GM19328 (cell line): Measurements from ENCODE around the gene TFR2.

Experiments used
- ATAC-seq: cut with Tn5 transposase; IDR thresholded peaks from one replicate; pipeline ENCODE4 v1.9.1; 2021; ENCODE audit warnings: mild to moderate bottlenecking, moderate library complexity; ENCODE audit not compliant: unreplicated experiment

Gene TFR2

DNA sequence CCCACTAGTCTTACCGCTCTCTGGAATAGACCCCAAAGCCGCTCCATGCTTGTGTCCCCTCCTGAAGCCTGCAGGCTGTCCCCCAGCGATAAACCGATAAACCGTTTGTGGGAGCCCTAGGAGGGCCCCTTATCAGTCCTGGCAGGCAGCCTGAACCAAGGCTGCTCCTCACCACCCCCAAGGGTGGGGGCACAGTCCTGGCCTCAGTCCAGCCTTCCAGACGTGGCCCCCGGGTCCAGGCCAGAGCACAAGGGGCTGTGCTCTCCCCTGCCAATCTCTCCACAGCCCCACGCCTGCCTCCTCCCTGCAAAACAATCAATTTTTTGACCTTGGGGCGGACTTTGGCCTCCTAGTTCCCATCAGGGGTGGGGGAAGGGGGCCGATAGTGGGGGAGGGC is at the start of gene TFR2:
TSS of gene TFR2 (minus strand) at position 90 of the 397 bp plus-strand sequence. CDS start at position 47, 43 bp downstream.
- ATAC-seq, result no peak

DNA sequence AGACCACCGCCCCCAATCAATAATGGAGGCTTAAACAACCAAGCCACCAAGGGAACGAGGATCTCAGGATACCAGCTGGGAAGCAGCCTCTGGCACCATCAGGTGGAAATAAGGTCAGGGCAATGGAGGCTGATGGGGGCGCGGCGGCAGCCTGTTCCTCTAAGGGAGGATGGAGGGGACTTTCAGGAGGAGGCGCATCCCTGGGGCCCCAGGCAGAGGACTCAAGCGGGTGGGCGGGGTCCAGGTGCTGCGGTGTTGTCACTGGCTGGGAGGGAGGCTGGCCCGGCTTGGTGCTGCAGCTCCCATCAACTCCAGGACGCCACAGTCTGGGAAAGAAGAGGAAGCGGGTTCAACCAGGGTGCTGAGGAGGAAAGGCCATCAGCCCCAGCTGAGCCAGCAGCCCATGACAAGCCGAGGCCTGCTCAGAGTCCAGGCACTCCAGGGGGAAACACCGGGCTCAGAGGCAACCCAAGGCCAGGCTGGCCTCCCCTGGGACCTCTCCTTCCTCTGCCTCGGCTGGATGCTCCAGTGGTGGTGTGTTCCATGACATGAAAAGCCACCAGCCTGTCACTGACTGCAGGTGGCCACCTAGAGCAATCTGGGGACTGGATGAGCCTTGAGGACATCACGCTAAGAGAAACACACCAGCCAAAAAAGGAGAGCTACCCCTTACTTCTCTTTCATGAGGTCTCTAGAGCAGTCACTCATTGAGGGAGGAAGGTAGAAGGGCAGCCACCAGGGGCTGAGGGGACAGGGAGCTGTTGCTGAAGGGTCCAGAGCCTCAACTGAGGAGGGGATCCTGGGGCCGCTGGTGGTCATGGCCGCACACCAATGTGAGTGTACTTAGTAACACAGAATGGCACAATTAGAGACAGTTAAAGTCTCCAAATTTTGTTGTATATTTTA is 48.1 kb upstream of the TFR2 start:
- ATAC-seq, result no peak

DNA sequence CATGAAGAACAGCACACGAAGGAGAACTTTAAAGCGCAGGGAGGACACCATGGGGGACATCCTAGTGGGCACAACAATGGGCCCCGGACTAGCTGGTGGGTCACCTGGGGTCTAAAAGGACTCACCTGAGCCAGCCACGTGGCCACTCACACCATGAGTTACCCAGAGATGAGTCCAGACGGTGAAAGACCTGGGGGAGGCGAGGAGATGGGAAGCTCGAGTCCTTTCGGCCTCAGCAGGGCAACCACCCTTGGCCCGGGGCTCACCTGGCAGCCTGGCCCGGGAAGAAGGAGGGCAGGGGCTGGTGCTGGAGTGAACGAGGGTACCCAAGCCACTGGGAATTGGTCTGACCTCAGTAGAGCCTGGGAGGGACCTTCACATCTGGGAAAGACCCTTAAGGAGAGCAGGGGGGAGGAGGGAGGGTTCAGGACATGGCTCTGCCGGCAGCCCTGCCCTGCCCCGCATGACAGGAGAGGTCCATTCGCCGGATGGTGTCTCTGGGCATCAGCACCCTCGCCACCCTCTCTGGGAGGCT is 47.0 kb upstream of the TFR2 start:
- no peak for ATAC-seq

DNA sequence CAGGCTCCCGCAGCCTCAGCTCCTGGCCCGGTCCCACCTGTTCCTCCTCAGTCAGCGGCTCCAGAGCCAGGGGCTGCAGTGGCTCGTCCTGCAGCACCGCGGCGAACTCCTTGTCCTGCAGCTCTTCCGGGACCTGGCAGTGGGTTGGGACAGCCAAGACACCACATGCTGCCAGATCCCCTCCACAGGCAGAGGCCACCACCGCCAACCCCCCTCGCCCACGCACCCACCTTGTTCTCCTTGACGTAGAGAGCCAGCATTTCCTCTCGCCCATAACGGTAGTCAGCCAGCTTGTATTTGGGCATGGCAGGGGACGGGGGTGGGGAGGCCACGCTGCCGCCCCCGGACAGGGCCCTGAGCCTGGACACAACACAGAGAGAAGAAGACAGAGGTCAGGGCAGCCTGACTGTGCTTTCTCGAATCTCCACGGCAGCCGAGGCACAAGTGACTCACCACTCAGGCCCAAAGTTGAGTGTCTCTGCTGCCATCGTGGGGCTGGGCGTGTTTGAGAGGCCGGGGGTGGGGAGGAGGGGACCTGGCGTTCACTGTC is 46.5 kb upstream of the TFR2 start:
- ATAC-seq, result no peak

DNA sequence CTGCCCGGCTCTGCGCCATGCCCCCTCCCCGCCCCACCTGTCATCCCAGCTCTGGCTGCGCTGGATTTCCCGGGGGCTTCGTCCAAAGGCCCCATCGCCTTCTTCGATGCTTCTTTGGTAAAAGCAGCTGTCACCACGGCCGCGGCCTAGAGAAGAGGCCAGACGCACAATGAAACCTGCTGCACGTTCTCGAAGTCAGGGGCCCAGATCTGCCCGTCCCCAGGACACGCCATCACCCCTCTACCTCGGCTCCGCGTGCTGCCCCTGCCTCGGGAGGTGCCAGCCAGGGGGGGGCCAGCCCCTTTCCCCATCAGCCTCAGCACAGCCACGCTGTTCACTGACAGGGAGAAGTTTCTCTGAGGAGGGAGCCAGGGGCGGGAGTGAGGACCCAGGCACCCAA is 45.9 kb upstream of the TFR2 start:
- no peak for ATAC-seq

DNA sequence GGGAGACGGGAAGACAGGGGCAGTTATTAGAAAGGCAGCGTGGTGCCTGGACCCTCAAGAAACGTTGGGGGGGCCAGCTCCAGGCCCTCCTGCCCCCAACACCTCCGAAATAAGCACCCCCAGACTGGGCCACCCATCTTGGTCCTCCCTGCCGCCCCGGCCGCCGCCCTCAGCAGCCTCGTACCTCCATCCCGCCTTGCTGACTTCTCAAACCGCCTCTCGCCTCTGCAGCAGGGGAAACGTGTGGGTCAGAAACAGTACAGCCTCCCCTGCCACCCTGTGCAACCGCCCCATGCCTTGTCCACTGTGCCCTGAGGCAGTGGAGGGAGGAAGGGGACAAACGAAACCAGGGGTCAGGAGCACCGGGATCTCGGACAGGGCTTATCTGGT is 45.5 kb upstream of the TFR2 start:
- ATAC-seq, result no peak

DNA sequence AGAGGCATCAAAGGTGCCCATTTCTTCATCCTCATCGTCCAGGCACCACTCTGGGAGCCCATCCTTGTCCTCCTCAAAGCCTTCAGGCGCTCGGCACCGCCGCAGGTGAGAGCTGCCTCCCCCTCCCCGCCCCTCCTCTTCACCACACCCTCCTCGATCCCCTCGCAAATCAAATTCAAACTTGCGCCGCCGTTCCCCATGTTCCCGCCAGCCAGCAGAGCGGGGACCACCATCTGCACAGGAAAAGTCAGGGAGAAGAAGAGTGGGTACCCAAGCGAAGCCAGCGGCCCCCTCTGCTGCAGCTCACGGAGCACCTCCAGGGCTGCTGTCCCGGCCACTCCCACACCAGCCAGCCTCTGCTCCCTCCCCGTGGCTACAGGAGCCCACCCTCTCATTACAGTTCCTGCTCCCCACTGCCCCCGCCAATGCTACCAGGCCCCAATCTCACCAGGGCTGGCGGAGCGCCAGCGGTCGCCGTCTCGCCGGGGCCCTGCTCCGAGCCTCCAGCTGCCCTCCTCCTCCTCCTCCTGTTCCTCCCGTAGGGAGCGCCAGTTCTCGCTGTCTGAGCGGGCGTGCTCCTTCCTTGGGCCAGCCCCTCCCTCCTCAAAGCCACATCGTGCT is 45.0 kb upstream of the TFR2 start:
- no peak for ATAC-seq

DNA sequence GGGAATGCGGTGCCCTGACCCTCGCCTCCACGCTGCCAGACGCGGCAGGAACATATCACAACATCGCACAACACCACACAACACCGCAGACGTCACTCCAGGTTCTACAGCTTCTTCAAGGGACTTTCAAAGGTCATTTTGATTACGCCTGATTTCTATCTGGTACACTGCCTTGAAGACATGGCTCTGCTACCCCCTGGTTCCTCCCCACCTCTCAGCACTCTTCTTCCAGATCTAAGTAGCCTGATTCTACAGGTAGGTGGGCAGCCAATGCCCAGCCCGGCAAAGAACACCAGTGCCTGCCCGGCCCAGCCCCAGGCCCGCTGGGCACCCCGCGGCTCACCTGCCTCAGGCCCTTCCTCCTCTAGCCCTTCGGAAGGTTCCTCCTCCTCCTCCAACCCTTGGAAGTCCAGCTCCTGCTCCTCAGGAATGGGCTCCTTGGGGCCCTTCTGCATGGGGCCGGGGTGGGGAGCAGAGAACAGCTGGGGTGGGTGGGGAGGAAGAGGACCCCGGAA is 44.3 kb upstream of the TFR2 start:
- no peak for ATAC-seq

DNA sequence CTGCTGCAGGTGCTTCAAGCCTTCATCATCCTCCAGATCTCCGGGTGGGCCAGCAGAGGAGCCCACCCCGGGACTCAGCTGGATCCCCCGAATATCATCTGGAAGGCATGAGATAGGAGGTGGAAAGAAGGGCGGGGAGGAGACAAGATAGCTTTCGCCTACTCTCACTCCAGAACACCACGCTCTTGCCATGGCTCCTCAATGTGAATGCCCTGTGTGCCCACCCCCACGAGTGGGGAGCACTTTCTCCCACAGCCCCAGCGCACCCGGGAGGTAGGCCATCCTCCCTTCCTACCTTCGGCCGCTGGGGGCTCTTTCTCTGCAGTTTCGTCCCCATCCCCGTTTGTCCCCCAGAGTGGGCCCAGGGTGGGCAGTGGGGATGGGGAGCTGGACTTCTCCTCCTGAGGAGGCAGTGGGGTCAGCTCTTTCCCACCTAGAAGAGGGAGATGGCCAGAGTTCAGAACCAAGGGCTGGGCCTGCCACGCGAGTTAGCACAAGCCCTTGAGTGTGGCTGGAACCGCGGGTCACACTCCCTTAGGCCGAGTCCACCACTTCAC is 43.8 kb upstream of the TFR2 start:
- ATAC-seq, result no peak

DNA sequence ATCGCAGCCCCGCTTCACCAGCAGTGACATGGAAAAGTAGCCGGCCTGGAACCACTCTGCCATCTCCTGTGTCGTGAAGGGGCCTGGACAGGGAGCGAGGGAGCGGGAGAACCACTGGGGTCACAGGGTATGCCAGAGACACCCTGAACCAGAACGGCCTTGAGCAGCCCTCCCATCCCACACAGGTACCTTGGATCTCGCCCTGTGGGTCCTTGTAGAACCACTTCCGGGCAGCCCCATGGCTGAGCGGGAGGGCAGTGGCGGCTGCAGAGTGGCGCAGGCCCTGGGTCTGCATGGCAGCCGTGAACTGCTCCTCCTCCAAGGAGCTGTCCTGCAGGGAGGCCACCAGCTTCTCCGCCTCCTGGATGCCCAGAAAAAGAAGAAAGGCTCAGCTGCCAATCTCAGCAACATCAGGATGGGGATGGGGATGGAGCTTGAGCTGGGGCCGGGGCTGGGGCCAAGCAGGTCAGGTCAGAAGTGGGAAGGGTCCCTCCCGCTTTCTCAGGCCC is 43.2 kb upstream of the TFR2 start:
- ATAC-seq, result no peak

DNA sequence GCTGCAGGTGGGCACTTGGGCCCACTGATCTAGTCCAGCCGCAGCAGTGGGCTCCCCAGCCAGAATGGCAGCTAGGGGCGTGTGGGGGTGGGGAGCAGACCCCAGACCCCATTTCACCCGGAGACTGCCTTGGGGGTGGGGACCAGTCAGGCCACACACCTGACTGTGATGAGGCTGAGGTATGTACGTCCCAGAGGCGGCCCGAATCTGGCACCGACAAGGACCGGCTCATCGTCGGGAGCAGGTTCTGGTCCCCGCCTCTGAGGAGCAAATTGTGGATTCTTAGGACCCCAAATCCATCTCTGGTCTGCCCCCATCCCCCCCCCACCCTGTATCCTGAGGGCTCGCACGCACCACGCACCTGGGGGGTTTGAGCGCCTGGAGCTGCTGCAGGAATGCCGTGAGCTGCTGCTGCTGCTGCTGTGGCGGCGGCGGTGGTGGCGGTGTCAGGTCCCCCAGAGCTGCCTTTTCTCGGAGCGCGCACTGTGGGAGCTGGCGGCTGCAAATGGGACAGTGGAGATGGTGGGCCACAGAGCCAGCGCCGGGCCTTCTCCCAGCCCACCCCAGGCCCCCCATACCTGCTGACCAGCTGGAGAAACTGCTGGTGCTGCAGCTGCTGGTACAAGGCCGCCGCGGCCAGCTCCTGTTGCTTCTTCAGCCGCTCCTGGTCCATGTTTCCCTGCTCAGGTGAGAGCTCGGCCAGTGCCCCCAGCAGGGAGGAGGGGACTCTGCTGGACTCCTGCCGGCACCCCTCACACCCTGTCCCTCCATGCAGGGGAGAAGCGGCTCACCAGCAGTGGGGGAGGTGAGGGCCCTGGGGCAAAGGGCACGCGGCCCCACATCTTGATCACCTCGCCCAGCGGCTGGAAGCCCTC is 42.5 kb upstream of the TFR2 start:
- no peak for ATAC-seq

DNA sequence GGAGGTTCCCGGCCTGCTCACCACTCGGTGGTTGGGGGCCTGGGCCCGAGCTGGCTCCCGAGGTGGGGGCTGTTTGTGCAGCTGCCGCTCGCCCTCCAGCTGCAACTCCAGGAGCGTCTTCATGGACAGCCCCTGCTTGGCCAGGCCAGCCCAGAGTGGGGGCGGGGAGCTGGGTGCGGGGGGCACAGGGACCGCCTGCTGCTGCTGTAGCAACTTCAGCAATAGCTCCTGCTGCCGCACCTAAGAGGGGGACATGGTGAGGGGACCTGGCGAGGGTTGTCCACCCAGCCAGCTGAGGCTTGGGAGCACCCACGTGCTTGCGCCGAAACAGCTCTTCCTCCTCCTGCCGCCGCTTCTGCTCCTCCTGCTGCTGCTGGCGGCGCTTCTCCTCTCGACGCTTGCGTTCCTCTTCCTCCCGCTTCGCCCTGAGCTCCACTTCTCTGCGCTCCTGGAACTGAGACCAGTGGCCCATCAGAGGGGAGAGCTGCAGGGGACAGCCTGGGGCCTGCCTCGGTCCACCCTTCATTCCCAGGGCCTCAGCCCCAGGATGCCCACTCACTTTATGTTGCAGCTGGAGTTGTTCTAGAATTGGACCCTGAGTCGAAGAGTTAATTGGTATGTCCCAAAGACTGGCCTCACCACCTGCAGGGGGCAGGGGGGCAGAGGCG is 41.8 kb upstream of the TFR2 start:
- no peak for ATAC-seq

DNA sequence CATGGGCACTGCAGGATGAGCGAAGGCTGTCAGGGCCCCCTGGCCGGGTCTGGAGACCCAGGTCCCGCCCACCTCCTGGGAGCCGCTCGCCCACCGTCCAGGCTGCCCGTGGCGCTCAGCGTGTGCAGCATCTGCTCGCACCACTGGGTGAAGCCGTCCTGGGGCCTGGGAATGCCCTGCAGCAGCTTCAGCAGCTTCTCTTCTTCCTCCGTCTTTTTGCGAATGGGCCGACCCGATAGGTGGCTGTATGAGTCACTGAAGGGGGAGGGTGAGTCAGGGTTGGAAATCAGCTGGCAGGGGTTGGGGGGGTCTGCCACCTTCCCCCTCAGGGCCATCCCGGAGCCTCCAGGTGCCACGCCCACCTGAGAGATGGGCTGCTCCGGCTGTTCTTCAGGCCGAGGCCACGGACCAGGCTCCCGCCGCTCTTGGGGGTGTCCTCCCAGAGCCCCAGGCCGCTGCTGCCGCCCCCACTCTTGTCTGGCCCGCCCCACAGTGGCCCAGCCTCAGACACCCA is 40.9 kb upstream of the TFR2 start:
- no peak for ATAC-seq

DNA sequence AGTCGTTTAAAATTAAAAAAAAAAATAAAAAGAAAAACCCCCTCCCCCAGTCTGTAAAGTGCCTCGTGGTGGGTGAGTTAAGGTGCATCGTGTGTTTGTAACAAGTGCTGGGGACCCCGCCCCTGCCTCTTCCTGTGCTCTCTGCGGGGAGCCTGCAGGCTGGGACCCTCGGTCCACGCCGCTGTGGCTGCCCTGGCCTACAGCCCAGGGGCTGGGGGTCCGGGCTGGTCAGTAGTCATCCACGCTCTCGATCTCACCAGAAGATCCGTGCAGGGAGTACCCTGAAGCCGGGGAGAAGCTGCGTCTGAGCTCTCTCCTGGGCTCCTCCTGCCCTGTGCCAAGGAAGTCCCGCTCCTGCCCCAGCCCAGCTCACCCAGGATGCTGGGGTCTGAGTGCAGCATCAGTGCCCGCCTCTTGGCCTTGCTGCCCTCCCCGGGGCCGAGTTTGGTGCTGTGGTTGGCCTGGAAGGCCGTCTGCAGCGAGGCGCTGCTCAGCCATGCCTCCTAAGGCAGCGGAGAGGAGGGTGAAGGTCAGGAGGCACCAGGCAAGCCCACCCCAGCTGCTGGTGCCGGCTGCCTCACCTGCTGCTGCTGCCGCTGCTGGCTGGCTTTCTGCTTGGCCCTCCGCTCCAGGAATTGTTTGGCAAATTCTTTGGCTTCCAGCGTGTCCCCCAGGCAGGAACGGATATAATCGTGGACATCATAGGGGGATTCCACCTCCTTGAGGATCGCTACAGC is 40.3 kb upstream of the TFR2 start:
- ATAC-seq, result no peak

DNA sequence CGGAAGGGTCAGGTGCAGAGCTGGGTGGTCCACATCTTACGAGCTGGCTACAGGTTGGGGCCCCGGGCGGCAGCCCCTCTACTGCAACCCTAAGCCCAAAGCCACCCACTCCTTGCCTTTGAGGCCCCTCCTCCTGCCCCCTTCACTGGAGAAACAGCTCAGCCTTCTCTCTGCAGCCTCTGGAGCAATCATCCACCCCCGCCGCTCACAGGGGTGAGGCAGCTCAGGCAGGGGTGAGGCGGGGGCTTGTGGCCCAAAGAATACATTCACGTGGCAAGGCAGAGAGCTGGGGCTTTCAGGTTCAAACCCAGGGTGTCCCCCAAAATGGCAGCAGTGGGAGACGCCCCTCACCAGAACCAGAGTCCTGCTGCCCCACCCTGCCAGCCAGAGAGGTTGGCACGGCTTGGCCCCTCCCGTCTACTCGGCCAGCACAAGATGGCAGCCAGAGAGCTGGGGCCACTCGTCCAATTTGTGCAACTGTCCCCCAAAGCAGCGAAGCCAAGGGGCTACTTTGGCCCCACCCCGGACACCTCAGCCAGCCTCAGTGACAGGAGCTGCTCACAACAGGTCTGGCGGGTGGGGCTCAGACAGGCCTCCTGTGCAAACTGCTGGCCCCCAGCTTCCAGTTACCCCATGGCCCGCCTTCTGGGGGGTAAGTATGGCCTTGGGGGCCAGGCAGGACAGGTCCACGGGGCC is 39.4 kb upstream of the TFR2 start:
- ATAC-seq, result no peak

DNA sequence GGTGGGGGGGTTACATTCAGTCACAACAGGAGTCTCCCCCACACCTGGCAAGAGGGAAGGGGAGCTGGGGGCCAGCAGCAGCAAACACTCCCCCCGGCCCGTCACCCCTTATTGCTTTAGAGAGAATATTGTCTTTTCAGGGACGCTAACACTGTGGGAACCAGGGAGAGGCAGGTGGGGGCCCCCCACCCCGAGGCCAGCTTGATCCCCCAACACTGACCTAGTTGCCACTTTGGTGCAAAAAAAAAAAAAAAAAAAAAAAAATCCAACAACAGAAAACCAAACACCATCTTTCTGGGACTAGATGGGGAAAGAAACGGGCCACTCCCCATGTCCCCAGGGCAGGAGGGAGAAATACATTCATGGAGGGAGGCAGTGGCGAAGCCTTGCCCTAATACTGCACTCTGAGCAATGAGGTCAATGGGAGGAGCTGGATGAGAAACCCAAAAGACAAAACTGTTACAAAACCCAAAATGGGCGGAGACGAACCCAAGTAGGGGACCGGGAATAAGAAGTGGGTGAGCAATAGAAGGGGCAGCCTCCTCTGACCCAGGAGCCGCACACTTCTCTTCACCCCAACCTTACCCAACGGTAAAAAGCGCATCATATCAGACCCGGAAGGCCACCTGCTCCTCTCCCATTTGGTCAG is 38.7 kb upstream of the TFR2 start:
- ATAC-seq, result no peak

DNA sequence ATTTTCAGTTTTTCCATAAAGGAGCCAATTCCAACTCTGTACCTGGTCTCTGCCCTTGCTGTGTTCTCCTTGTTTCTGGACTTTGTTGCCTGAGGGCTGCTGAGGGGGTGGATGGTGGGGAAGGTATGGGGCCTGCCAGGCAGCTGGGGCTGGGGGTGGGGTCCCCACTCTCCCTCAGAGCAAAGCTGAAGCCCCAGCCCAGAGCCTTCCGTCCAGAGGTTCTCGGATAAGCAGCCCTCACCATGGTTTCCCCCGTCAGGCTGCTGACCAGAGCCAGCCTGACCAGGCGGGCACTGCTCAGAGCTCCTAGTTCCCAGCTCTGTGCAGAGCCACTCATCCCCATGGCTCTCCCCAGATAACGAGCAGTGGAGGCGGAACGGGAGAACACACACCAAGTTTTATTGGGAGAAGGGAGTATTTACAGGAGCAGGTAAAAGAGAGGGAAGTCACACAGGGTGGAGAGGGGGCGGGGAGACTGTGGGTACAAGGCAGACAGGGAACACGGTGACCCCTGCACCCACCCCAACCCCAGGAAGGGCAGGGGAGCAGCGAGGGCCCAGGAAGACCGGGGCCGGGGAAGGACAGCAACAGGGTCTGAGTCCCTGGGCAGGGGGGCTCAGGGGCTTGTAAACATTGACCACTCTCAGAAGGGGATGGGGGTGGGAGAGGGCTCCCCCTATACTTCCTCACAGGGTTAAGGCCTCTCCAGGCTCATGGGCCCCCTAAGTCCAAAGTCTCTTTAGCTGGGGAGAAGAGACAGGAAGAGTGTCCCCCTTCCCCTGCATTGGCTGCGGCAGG is 38.0 kb upstream of the TFR2 start:
- no peak for ATAC-seq
